HG02981 (cell line): Measurements from ENCODE around the gene PCNA.

Experiments
- ATAC-seq: cut with Tn5 transposase; IDR thresholded peaks from one replicate; pipeline ENCODE4 v1.9.1; 2021; ENCODE audit warnings: mild to moderate bottlenecking, moderate library complexity; ENCODE audit not compliant: unreplicated experiment

The PCNA gene

GRCh38 chr20:5143851-5144250 is 24.1 kb upstream of the PCNA start:
- no peak for ATAC-seq

GRCh38 chr20:5141615-5142014 is 21.9 kb upstream of the PCNA start:
- no peak for ATAC-seq

GRCh38 chr20:5140195-5140594 is 20.4 kb upstream of the PCNA start:
- ATAC-seq = no peak

GRCh38 chr20:5136096-5136495 is 16.3 kb upstream of the PCNA start:
- ATAC-seq = no peak

GRCh38 chr20:5135363-5136012 is 15.7 kb upstream of the PCNA start:
- ATAC-seq = no peak

GRCh38 chr20:5133998-5134397 is 14.2 kb upstream of the PCNA start:
- ATAC-seq = no peak

- ATAC-seq = no peak
Measured at GRCh38 chr20:5131502-5131901, 11.7 kb upstream of the PCNA start.

GRCh38 chr20:5128886-5129285 is 9.1 kb upstream of the PCNA start:
- ATAC-seq = no peak

- ATAC-seq = no peak
Measured at GRCh38 chr20:5127859-5128424, 8.2 kb upstream of the PCNA start.

- ATAC-seq = peak; percentile 32
Measured at GRCh38 chr20:5127204-5127858, 7.6 kb upstream of the PCNA start.

- ATAC-seq = peak; percentile 81
Measured at GRCh38 chr20:5126512-5127203, 6.9 kb upstream of the PCNA start, which contains the start of gene CDS2. Gene CDS2 (plus strand): TSS chr20:5127008. CDS start chr20:5127093, 85 bp downstream.

GRCh38 chr20:5122873-5123260 is 3.1 kb upstream of the PCNA start:
- ATAC-seq = no peak

GRCh38 chr20:5120185-5120476 is 373 bp upstream of the PCNA start:
- ATAC-seq = no peak

- no peak for ATAC-seq
Measured at GRCh38 chr20:5119143-5119434, 669 bp downstream of the PCNA start.

GRCh38 chr20:5118220-5119142 is 1.3 kb downstream of the PCNA start:
- no peak for ATAC-seq

- no peak for ATAC-seq
Measured at GRCh38 chr20:5116875-5117274, 2.9 kb downstream of the PCNA start.

- no peak for ATAC-seq
Measured at GRCh38 chr20:5114403-5114802, 5.4 kb downstream of the PCNA start.

- ATAC-seq = no peak
Measured at GRCh38 chr20:5113615-5113986, 6.2 kb downstream of the PCNA start.

GRCh38 chr20:5109276-5109675 is 10.5 kb downstream of the PCNA start:
- no peak for ATAC-seq

GRCh38 chr20:5104479-5104878 is 15.3 kb downstream of the PCNA start:
- no peak for ATAC-seq

GRCh38 chr20:5100684-5101347 is 18.9 kb downstream of the PCNA start:
- ATAC-seq = no peak
